OCI-LY3 (cell line): ENCODE measurements around the gene CALD1.

ENCODE experiments used
- H2AFZ ChIP-seq: fragments of 200-600, 300-600 bp; shearing (Covaris generic); 2 replicates; pipeline ENCODE4 v1.6.0; 2014; ENCODE audit warnings: antibody characterized with exemption, low read depth, low read length
- H3K27ac ChIP-seq: fragments of 200-600, 300-600 bp; sonication (generic); 2 replicates; pipeline ENCODE4 v1.5.1; 2014; ENCODE audit warnings: mild to moderate bottlenecking, low read length, moderate library complexity, mixed read lengths
- H3K27me3 ChIP-seq: fragments of 200-600, 300-600 bp; sonication (generic); 2 replicates; pipeline ENCODE4 v1.6.1; 2014; ENCODE audit warnings: low read depth, low read length, mixed read lengths
- H3K36me3 ChIP-seq: fragments of 200-600, 300-600 bp; sonication (generic); replicated peaks from 2 replicates; pipeline ENCODE3; 2014; ENCODE audit warnings: low read depth, low read length, mixed read lengths
- H3K4me1 ChIP-seq: fragments of 300-600, 200-600 bp; sonication (generic); 2 replicates; pipeline ENCODE4 v1.6.1; 2014; ENCODE audit warnings: low read length, mixed read lengths
- H3K4me2 ChIP-seq: fragments of 200-600, 300-600 bp; sonication (generic); 2 replicates; pipeline ENCODE4 v1.6.1; 2014; ENCODE audit warnings: low read length, mixed read lengths
- H3K4me3 ChIP-seq: fragments of 300-600, 200-600 bp; sonication (generic); 2 replicates; pipeline ENCODE4 v1.5.1; 2014; ENCODE audit warnings: antibody characterized with exemption, mild to moderate bottlenecking, low read length, moderate library complexity
- H3K79me2 ChIP-seq: fragments of 300-600, 200-600 bp; shearing (Covaris generic); 2 replicates; pipeline ENCODE4 v1.6.1; 2014; ENCODE audit warnings: mild to moderate bottlenecking, low read length, mixed read lengths
- H3K9ac ChIP-seq: fragments of 300-600, 200-600 bp; shearing (Covaris generic); 2 replicates; pipeline ENCODE4 v1.6.0; 2014; ENCODE audit warnings: mild to moderate bottlenecking, low read length, moderate library complexity
- H3K9me3 ChIP-seq: fragments of 200-600, 300-600 bp; shearing (Covaris generic); 2 replicates; pipeline ENCODE4 v1.6.1; 2014; ENCODE audit warnings: low read length, mixed read lengths; ENCODE audit not compliant: insufficient read depth
- H4K20me1 ChIP-seq: fragments of 200-600, 300-600 bp; sonication (generic); 2 replicates; pipeline ENCODE4 v1.6.1; 2016; ENCODE audit warnings: low read length, mixed read lengths; ENCODE audit not compliant: insufficient read depth
- CTCF ChIP-seq: fragments of 200-600, 300-600 bp; sonication (generic); IDR thresholded peaks from 2 replicates; pipeline ENCODE4 v1.5.1; 2014; ENCODE audit warnings: antibody characterized with exemption, low read length, low read depth
- EZH2phosphoT487 ChIP-seq: fragments of 200-600 bp; shearing (Covaris generic); IDR thresholded peaks from 2 replicates; pipeline ENCODE4 v1.6.1; 2018; ENCODE audit warnings: antibody characterized with exemption, mixed run types, low read depth

The CALD1 gene

GRCh38 chr7:134823400-134823799, 44.0 kb downstream of the CALD1 start:
- Histone ChIP-seq H3K4me3 (no peak overlapping the region), H2AFZ (no peak overlapping the region), H3K4me2 (no peak overlapping the region), H3K27me3 (peaks cover 20% of the 10 kb centered on the region; the same call in 1 of the 2 replicates), H4K20me1 (no peaks in the 10 kb centered on the region), H3K9ac (no peak overlapping the region), H3K9me3 (no peaks in the 10 kb centered on the region), H3K36me3 (no peaks in the 10 kb centered on the region), H3K4me1 (no peaks in the 10 kb centered on the region), H3K27ac (no peak overlapping the region), H3K79me2 (no peaks in the 10 kb centered on the region)
- no peak for TF ChIP-seq EZH2phosphoT487
- no peak for TF ChIP-seq CTCF

- Histone ChIP-seq H3K79me2 (no peaks in the 10 kb centered on the region), H3K9me3 (no peaks in the 10 kb centered on the region), H3K4me1 (no peaks in the 10 kb centered on the region), H3K27me3 (peaks cover 25% of the 10 kb centered on the region; the same call in 1 of the 2 replicates), H3K27ac (no peak overlapping the region), H3K36me3 (no peaks in the 10 kb centered on the region), H4K20me1 (no peaks in the 10 kb centered on the region), H3K4me3 (no peak overlapping the region), H2AFZ (no peak overlapping the region), H3K4me2 (no peak overlapping the region), H3K9ac (no peak overlapping the region)
- TF ChIP-seq EZH2phosphoT487 (no peak), CTCF (no peak)
Measured at GRCh38 chr7:134825666-134826065, 46.2 kb downstream of the CALD1 start.

GRCh38 chr7:134826105-134826504, 46.7 kb downstream of the CALD1 start:
- Histone ChIP-seq H3K27me3 (peaks cover 25% of the 10 kb centered on the region; the same call in 1 of the 2 replicates), H3K4me1 (no peaks in the 10 kb centered on the region), H3K9me3 (no peaks in the 10 kb centered on the region), H3K27ac (no peak overlapping the region), H3K9ac (no peak overlapping the region), H3K4me2 (no peak overlapping the region), H4K20me1 (no peaks in the 10 kb centered on the region), H3K79me2 (no peaks in the 10 kb centered on the region), H2AFZ (no peak overlapping the region), H3K4me3 (no peak overlapping the region), H3K36me3 (no peaks in the 10 kb centered on the region)
- TF ChIP-seq EZH2phosphoT487 = no peak
- TF ChIP-seq CTCF = no peak

GRCh38 chr7:134827436-134827835, 48.0 kb downstream of the CALD1 start:
- Histone ChIP-seq H2AFZ (no peak overlapping the region), H3K4me3 (no peak overlapping the region), H3K9me3 (no peaks in the 10 kb centered on the region), H3K36me3 (no peaks in the 10 kb centered on the region), H4K20me1 (no peaks in the 10 kb centered on the region), H3K79me2 (no peaks in the 10 kb centered on the region), H3K27me3 (peaks cover 25% of the 10 kb centered on the region; the same call in 1 of the 2 replicates), H3K27ac (no peak overlapping the region), H3K4me2 (no peak overlapping the region), H3K9ac (no peak overlapping the region), H3K4me1 (no peaks in the 10 kb centered on the region)
- TF ChIP-seq EZH2phosphoT487 (no peak), CTCF (no peak)
